Subcutaneous abdominal adipose tissue (tissue), 5 donors: ENCODE measurements around the gene CDH5.

Experiments
- H3K27ac ChIP-seq: one replicate; pipeline ENCODE4 v1.7.0; 2013; ENCODE audit warnings: low read depth, mild to moderate bottlenecking, inconsistent platforms, low read length, moderate library complexity
- H3K27me3 ChIP-seq, 5 donors: one replicate each; pipeline ENCODE4 v1.7.0; 2013; ENCODE audit warnings: low read length in 5 of 5, inconsistent platforms in 1 of 5; ENCODE audit not compliant: control insufficient read depth in 5 of 5, insufficient read depth in 4 of 5
- H3K36me3 ChIP-seq, 5 donors: one replicate each; pipeline ENCODE4 v1.7.0; 2013; ENCODE audit warnings: low read length in 5 of 5; ENCODE audit not compliant: control insufficient read depth in 5 of 5, insufficient read depth in 5 of 5
- H3K4me1 ChIP-seq, 5 donors: one replicate each; pipeline ENCODE4 v1.7.0; 2013; ENCODE audit warnings: low read length in 5 of 5, mild to moderate bottlenecking in 3 of 5, moderate library complexity in 1 of 5; ENCODE audit not compliant: control insufficient read depth in 5 of 5, insufficient read depth in 5 of 5
- H3K4me3 ChIP-seq, 5 donors: one replicate each; pipeline ENCODE4 v1.7.0; 2013; ENCODE audit warnings: low read length in 5 of 5, low read depth in 1 of 5
- H3K9ac ChIP-seq, 5 donors: one replicate each; pipeline ENCODE4 v1.7.0; 2013; ENCODE audit warnings: low read length in 5 of 5, mild to moderate bottlenecking in 4 of 5, moderate library complexity in 3 of 5
- H3K9me3 ChIP-seq, 5 donors: one replicate each; pipeline ENCODE4 v1.7.0; 2013; ENCODE audit warnings: low read length in 5 of 5; ENCODE audit not compliant: control insufficient read depth in 5 of 5
- donor health status: healthy.
- donor health status: healthy.
- donor health status: healthy.
- donor health status: healthy.
- donor health status: healthy.

CDH5 gene

GRCh38 chr16:66363211-66363777, 3.2 kb upstream of the CDH5 start:
- no peak overlapping the region for H3K9ac ChIP-seq
- H3K4me3 ChIP-seq, result no peak overlapping the region
- peak overlapping the region; percentile 82 for H3K27ac ChIP-seq
- H3K27me3 ChIP-seq, result peaks cover 0 to 4% (median 0%) of the 10 kb centered on the region in 5 donors
- H3K9me3 ChIP-seq, result no peaks in the 10 kb centered on the region
- H3K36me3 ChIP-seq, result no peaks in the 10 kb centered on the region
- peaks cover 6 to 91% (median 51%) of the 10 kb centered on the region in 5 donors for H3K4me1 ChIP-seq

DNA sequence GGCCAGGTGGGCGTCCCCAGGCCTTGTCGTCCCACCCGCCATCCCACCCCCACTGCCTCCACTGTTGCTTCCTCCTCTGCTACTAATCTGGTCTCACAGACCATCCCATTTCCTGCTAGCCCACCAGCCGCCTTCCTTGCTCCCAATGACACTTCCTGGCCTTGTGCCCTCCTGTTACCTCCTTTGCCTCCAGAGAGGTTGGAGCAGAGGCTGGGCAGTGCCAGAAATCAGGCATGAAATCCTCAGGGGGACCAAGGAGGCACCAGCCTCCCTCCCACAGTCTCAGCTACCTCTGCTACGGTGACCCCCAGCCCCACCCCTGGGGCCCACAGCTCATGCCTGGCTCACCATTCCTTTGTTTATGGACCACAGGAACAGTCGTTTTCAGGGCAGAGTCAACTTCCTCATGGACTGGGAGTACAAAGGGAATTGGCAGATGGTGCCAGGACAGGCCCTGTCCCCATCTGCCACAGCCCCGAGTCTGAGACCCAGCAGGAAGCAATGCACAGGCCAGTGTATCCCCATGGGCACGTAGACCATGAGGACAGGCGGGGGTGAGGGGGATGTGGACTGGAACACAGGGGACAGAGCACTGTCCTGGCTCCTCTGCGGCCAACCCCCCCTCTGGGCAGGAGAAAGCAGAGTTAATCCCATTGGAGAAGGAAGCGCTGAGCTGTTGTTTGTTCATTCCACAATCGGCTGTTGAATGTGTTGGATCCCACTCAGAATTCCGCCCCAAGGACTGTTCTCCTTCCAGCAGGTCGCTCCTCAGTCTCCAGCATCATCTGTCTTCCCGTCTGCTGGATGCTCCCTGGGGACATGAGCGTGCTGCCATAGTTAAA, 2.2 kb upstream of the CDH5 start:
- peak overlapping the region in 2 of 5 donors; percentile 7 to 23 for H3K4me3 ChIP-seq

GRCh38 chr16:66364959-66365306, 1.6 kb upstream of the CDH5 start:
- Histone ChIP-seq H3K27ac (peak overlapping the region; percentile 82), H3K36me3 (peaks cover 0 to 4% (median 0%) of the 10 kb centered on the region in 5 donors), H3K4me1 (peaks cover 6 to 88% (median 38%) of the 10 kb centered on the region in 5 donors)

More for the DNA sequence above, 2.2 kb upstream of the CDH5 start:
- H3K27me3 ChIP-seq, result peaks cover 0 to 4% (median 0%) of the 10 kb centered on the region in 5 donors
- no peak overlapping the region for H3K9ac ChIP-seq
- H3K36me3 ChIP-seq, result peaks cover 0 to under 1% (median 0%) of the 10 kb centered on the region in 5 donors
- peak overlapping the region; percentile 82 for H3K27ac ChIP-seq
- peaks cover 6 to 89% (median 44%) of the 10 kb centered on the region in 5 donors for H3K4me1 ChIP-seq
- H3K9me3 ChIP-seq, result no peaks in the 10 kb centered on the region

GRCh38 chr16:66365651-66366050, 840 bp upstream of the CDH5 start:
- Histone ChIP-seq H3K9me3 (no peaks in the 10 kb centered on the region), H3K36me3 (peaks cover 0 to 4% (median 0%) of the 10 kb centered on the region in 5 donors), H3K4me3 (peak overlapping the region in 3 of 5 donors; percentile 75 to 88 (median 78)), H3K27ac (peak overlapping the region; percentile 82), H3K27me3 (peaks cover 0 to 4% (median 0%) of the 10 kb centered on the region in 5 donors), H3K9ac (peak overlapping the region in 1 of 5 donors; percentile 53), H3K4me1 (peaks cover 7 to 89% (median 38%) of the 10 kb centered on the region in 5 donors)

More at GRCh38 chr16:66364959-66365306, 1.6 kb upstream of the CDH5 start:
- peak overlapping the region in 2 of 5 donors; percentile 13 to 23 for H3K4me3 ChIP-seq
- peak overlapping the region in 1 of 5 donors; percentile 2 for H3K9ac ChIP-seq
- peaks cover 0 to 4% (median 0%) of the 10 kb centered on the region in 5 donors for H3K27me3 ChIP-seq
- no peaks in the 10 kb centered on the region for H3K9me3 ChIP-seq

GRCh38 chr16:66367968-66368891, 1.7 kb downstream of the CDH5 start:
- Histone ChIP-seq H3K27me3 (peaks cover 0 to 7% (median 2%) of the 10 kb centered on the region in 5 donors), H3K9me3 (no peaks in the 10 kb centered on the region), H3K36me3 (peaks cover 0 to 4% (median 0%) of the 10 kb centered on the region in 5 donors), H3K27ac (peak overlapping the region; percentile 86), H3K4me3 (peak overlapping the region in 4 of 5 donors; percentile 75 to 88 (median 77)), H3K9ac (peak overlapping the region in 4 of 5 donors; percentile 46 to 90 (median 62)), H3K4me1 (peaks cover 7 to 89% (median 39%) of the 10 kb centered on the region in 5 donors)

- Histone ChIP-seq H3K27me3 (peaks cover 0 to 7% (median 2%) of the 10 kb centered on the region in 5 donors), H3K4me1 (peaks cover 7 to 88% (median 34%) of the 10 kb centered on the region in 5 donors), H3K9me3 (no peaks in the 10 kb centered on the region), H3K36me3 (peaks cover 0 to 4% (median 1%) of the 10 kb centered on the region in 5 donors), H3K9ac (peak overlapping the region in 3 of 5 donors; percentile 2 to 90 (median 58)), H3K4me3 (peak overlapping the region in 4 of 5 donors; percentile 75 to 88 (median 77)), H3K27ac (peak overlapping the region; percentile 86)
Observed at GRCh38 chr16:66369055-66369592, 2.6 kb downstream of the CDH5 start.

DNA sequence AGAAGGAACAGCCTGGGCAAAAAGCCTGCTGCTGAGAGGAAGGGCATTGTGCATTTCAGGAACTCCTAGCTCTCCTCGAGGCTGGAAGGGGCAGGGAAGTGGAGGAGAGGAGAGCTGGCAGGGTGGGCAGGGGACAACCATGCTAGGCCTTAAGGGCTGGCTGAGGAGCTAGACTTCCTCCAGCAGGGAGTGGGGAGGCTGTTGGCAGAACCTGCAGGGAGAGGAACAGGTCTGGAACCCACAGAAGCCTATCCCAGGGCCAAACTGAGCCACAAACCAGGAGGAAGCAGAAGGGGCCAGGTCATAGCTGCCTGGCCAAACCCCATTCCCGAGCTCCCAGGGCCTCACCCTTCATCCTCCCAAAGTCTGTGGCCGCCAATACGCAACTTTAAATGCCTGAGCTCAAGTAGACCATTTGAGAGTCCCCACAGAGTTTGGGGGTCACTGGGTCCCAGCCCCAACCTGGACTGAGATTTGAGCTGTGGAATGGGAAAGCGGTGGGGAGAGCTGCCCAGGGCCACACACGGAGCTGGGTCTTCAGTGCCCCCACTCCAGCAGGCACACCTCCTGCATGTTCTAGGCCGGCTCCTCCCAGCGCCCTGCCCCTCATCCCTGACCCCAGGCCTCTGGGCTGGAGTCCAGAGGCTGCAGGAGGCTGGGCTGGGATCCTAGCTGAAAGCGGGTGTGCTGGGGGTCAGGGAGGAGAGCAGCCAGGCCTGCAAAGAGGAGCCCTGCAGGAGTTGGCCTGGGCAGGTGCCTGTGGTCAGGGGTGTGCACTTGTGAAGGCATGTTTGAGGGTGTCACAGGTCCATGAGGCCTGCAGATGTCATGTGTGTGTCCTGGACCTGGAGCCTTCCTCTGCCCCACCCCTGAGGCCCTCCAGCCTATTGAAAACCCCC, 4.5 kb downstream of the CDH5 start:
- no peaks in the 10 kb centered on the region for H3K9me3 ChIP-seq
- H3K4me1 ChIP-seq, result peaks cover 1 to 79% (median 15%) of the 10 kb centered on the region in 5 donors
- H3K27me3 ChIP-seq, result peaks cover 0 to 5% (median 2%) of the 10 kb centered on the region in 5 donors
- peak overlapping the region in 2 of 5 donors; percentile 46 to 73 for H3K9ac ChIP-seq
- H3K4me3 ChIP-seq, result peak overlapping the region in 4 of 5 donors; percentile 5 to 60 (median 38)
- H3K36me3 ChIP-seq, result peaks cover 0 to 4% (median 4%) of the 10 kb centered on the region in 5 donors
- peak overlapping the region; percentile 86 for H3K27ac ChIP-seq

DNA sequence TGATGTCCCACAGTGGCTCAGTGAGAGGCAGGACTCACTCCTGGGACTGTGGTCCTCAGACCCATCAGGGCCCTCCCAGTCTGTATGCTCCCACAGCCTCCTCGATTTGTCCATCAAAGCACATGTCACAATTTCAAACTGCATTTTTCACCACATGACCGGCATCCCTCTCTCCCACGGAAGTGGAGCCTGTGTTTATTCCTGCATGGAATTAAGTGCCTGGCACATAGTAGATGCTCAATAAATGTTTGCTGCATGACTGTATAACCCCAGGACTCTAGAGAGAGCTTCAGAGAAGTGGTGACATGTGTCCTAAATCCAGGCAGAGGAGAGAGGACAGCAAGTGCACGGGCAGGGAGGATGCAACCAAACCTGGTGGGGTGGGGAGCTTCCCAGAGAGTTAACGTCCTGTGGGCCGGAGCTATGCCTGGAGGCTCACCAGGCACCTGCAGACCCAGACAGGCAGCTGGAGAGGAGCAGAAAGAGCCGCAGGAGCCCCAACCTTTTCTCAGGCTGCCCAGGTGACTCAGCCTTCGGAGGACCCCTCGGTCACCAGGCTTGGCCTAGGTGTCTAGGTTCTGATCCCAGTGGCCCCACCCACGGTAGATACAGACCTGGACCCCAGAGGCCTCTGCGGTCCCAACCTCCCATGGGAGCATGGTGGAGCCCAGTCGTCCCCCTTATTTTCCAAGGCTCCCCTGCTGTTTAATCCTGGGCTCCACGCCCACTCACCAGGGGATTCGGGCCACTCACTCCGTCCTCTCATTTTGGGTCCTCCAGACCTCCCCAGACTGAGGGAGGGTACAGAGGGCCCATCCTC, 5.8 kb downstream of the CDH5 start:
- Histone ChIP-seq H3K27me3 (peaks cover 0 to 3% (median 0%) of the 10 kb centered on the region in 5 donors), H3K4me1 (peaks cover 0 to 80% (median 10%) of the 10 kb centered on the region in 5 donors), H3K4me3 (peak overlapping the region in 2 of 5 donors; percentile 11 to 60), H3K9me3 (no peaks in the 10 kb centered on the region), H3K9ac (peak overlapping the region in 1 of 5 donors; percentile 8), H3K36me3 (peaks cover 0 to 4% (median 4%) of the 10 kb centered on the region in 5 donors), H3K27ac (peak overlapping the region; percentile 86)
